Stromal cell of bone marrow (primary cell): ENCODE measurements around the gene PCDHB8.
"Not testable (repeated sequence)": the region's sequence is repeated elsewhere in the genome, so short reads cannot be mapped to it uniquely, and the experiment has no call there.

Experiments used
- DNase-seq: peaks from one replicate; pipeline ENCODE4 v3.0.0-alpha.2; 2012; ENCODE audit warnings: low read depth

Gene PCDHB8

DNA sequence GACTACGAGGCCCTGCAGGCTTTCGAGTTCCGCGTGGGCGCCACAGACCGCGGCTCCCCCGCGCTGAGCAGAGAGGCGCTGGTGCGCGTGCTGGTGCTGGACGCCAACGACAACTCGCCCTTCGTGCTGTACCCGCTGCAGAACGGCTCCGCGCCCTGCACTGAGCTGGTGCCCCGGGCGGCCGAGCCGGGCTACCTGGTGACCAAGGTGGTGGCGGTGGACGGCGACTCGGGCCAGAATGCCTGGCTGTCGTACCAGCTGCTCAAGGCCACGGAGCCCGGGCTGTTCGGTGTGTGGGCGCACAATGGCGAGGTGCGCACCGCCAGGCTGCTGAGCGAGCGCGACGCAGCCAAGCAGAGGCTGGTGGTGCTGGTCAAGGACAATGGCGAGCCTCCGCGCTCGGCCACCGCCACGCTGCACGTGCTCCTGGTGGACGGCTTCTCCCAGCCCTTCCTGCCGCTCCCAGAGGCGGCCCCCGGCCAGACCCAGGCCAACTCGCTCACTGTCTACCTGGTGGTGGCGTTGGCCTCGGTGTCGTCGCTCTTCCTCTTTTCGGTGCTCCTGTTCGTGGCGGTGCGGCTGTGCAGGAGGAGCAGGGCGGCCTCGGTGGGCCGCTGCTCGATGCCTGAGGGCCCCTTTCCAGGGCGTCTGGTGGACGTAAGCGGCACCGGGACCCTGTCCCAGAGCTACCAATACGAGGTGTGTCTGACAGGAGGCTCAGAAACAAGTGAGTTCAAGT lies 6.7 kb downstream of the PCDHB8 start:
- not testable (repeated sequence) for DNase-seq

DNA sequence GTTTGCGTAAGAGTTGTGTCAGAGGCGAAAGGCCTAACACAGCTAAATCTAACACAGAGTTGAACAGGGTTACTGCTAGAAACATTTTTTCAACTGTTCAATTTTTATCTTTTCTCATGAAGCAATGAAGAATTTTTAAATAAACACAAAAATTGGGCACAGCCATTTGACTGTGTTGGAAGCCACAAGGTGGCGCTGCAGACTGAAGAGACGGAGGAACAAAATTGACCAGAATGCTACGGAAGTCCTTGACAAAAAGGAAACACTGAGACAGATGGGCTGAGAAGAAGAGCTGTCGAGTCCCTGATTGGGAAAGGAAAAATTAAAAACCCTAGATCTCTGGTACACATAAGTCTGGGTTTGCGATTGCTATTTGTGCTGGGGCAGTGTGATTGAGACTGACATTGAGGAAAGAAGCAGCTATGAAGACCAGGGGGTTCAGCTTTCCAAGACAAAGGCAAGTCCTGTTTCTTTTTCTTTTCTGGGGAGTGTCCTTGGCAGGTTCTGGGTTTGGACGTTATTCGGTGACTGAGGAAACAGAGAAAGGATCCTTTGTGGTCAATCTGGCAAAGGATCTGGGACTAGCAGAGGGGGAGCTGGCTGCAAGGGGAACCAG lies 9.4 kb downstream of the PCDHB8 start, which contains the start of gene PCDHB9:
Gene PCDHB9 (plus strand): TSS at position 265 of the 616 bp plus-strand sequence. CDS start 158 bp downstream, at position 423.
- no peak for DNase-seq

DNA sequence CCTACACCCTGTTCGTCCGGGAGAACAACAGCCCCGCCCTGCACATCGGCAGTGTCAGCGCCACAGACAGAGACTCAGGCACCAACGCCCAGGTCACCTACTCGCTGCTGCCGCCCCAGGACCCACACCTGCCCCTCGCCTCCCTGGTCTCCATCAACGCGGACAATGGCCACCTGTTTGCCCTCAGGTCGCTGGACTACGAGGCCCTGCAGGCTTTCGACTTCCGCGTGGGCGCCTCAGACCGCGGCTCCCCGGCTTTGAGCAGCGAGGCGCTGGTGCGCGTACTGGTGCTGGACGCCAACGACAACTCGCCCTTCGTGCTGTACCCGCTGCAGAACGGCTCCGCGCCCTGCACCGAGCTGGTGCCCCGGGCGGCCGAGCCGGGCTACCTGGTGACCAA lies 11.1 kb downstream of the PCDHB8 start:
- not testable (repeated sequence) for DNase-seq

DNA sequence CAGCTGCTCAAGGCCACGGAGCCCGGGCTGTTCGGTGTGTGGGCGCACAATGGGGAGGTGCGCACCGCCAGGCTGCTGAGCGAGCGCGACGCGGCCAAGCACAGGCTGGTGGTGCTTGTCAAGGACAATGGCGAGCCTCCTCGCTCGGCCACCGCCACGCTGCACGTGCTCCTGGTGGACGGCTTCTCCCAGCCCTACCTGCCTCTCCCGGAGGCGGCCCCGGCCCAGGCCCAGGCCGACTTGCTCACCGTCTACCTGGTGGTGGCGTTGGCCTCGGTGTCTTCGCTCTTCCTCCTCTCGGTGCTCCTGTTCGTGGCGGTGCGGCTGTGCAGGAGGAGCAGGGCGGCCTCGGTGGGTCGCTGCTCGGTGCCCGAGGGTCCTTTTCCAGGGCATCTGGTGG lies 11.5 kb downstream of the PCDHB8 start:
- DNase-seq: not testable (repeated sequence)

DNA sequence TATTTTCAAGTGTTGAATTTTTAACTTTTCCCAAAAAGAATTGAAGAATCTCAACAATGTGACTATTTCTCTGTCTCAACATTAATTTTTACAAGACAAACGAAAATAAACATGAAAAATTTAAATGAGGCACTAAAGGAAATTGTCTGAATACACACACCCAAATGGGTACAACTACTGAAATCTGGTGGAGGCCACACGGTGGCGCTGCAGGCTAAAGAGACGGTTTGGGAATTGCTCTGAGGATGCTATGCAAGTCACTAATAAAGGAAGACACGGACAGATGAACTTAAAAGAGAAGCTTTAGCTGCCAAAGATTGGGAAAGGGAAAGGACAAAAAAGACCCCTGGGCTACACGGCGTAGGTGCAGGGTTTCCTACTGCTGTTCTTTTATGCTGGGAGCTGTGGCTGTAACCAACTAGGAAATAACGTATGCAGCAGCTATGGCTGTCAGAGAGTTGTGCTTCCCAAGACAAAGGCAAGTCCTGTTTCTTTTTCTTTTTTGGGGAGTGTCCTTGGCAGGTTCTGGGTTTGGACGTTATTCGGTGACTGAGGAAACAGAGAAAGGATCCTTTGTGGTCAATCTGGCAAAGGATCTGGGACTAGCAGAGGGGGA lies 14.6 kb downstream of the PCDHB8 start, which contains the start of gene PCDHB10:
Gene PCDHB10 (plus strand): TSS at position 244 of the 616 bp plus-strand sequence. CDS start 200 bp downstream, at position 444.
- no peak for DNase-seq

DNA sequence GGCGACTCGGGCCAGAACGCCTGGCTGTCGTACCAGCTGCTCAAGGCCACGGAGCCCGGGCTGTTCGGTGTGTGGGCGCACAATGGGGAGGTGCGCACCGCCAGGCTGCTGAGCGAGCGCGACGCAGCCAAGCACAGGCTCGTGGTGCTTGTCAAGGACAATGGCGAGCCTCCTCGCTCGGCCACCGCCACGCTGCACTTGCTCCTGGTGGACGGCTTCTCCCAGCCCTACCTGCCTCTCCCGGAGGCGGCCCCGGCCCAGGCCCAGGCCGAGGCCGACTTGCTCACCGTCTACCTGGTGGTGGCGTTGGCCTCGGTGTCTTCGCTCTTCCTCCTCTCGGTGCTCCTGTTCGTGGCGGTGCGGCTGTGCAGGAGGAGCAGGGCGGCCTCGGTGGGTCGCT lies 16.7 kb downstream of the PCDHB8 start:
- not testable (repeated sequence) for DNase-seq

DNA sequence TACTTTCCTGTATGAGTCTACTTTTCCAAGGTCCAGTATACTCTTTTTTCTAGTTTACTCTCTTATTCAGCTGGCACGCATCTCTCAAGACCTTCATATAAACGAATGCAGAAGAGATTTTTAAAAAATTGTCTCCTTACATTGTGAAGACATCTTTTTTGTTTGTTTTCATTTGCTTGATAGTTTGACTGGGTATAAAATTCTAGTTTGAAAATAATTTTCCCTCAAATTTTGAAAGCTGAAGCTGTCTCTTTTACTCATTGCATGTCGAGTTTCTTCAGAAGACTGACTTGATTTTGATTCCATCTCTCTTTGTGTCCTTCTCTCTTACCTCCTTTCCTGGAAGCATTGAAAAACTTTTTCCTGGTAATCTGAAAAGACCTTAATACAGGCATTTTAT lies 18.8 kb downstream of the PCDHB8 start:
- DNase-seq: no peak

DNA sequence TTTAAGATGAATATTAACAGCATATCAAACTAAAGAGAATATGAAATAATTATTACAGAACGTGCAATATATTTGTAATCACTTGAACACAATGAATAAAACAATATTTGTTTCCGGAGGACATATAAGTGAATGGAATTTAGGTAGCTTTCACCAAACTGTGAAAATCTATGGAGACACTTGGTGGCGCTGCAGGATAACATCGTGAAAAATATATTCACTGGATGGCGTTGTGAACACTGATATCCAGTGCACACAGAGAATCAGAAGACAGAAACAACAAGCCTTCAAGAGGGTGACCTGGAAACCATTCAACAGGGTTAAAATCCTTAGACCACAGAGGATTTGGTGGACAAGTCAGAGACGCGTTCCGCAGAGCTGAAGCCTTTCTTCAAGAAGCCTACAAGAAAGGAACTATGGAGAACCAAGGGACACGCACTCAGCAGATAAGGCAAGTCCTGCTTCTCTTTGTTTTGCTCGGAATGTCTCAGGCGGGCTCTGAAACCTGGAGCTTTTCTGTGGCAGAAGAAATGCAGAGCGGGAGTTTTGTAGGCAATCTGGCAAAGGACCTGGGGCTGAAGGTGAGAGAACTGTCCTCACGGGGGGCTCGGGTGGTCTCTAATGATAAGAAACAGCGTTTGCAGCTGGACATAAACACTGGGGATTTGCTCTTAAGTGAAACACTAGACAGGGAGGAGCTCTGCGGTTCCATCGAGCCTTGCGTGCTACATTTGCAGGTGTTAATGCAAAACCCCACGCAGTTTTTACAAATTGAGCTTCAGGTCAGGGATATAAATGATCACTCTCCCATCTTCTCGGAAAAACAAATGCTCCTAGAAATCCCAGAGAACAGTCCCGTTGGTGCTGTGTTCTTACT lies 22.0 kb downstream of the PCDHB8 start, which contains the start of gene PCDHB11:
Gene PCDHB11 (plus strand): TSS at position 269 of the 877 bp plus-strand sequence. CDS start 148 bp downstream, at position 417.
- DNase-seq: no peak

DNA sequence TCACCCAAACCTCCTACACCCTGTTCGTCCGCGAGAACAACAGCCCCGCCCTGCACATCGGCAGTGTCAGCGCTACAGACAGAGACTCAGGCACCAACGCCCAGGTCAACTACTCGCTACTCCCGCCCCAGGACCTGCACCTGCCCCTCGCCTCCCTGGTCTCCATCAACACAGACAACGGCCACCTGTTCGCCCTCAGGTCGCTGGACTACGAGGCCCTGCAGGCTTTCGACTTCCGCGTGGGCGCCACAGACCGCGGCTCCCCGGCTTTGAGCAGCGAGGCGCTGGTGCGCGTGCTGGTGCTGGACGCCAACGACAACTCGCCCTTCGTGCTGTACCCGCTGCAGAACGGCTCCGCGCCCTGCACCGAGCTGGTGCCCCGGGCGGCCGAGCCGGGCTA lies 23.5 kb downstream of the PCDHB8 start:
- not testable (repeated sequence) for DNase-seq

DNA sequence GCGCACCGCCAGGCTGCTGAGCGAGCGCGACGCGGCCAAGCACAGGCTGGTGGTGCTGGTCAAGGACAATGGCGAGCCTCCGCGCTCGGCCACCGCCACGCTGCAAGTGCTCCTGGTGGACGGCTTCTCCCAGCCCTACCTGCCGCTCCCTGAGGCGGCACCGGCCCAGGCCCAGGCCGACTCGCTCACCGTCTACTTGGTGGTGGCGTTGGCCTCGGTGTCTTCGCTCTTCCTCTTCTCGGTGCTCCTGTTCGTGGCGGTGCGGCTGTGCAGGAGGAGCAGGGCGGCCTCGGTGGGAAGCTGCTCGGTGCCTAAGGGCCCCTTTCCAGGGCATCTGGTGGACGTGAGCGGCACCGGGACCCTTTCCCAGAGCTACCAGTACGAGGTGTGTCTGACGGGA lies 24.1 kb downstream of the PCDHB8 start:
- not testable (repeated sequence) for DNase-seq

DNA sequence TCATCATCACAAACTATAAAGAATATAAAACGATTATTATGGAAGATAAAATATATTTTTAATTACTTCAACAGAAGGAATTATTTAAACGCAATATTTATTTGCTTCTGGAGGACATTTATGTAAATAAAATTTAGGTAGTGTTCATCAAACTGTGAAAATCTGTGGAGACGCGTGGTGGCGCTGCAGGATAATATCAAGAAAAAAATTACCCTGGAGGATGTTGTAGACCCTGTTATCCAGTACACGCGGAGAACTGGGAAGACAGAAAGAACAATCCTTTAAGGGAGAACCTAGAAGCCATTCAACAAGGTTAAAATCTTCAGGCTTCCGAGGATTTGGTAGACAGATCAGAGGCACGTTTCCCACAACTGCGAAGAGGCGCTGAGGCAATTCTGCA lies 30.9 kb downstream of the PCDHB8 start, which contains the start of gene PCDHB12:
Gene PCDHB12 (plus strand): TSS at position 242 of the 400 bp plus-strand sequence. CDS start 189 bp downstream, outside the sequence.
- DNase-seq: no peak

DNA sequence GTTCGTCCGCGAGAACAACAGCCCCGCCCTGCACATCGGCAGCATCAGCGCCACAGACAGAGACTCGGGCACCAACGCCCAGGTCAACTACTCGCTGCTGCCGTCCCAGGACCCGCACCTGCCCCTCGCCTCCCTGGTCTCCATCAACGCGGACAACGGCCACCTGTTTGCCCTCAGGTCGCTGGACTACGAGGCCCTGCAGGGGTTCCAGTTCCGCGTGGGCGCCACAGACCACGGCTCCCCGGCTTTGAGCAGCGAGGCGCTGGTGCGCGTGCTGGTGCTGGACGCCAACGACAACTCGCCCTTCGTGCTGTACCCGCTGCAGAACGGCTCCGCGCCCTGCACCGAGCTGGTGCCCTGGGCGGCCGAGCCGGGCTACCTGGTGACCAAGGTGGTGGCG lies 32.7 kb downstream of the PCDHB8 start:
- DNase-seq: not testable (repeated sequence)

DNA sequence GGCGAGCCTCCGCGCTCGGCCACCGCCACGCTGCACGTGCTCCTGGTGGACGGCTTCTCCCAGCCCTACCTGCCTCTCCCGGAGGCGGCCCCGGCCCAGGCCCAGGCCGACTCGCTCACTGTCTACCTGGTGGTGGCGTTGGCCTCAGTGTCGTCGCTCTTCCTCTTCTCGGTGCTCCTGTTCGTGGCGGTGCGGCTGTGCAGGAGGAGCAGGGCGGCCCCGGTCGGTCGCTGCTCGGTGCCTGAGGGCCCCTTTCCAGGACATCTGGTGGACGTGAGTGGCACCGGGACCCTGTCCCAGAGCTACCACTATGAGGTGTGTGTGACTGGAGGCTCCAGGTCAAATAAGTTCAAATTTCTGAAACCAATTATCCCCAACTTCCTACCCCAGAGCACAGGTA lies 33.3 kb downstream of the PCDHB8 start:
- DNase-seq: not testable (repeated sequence)

DNA sequence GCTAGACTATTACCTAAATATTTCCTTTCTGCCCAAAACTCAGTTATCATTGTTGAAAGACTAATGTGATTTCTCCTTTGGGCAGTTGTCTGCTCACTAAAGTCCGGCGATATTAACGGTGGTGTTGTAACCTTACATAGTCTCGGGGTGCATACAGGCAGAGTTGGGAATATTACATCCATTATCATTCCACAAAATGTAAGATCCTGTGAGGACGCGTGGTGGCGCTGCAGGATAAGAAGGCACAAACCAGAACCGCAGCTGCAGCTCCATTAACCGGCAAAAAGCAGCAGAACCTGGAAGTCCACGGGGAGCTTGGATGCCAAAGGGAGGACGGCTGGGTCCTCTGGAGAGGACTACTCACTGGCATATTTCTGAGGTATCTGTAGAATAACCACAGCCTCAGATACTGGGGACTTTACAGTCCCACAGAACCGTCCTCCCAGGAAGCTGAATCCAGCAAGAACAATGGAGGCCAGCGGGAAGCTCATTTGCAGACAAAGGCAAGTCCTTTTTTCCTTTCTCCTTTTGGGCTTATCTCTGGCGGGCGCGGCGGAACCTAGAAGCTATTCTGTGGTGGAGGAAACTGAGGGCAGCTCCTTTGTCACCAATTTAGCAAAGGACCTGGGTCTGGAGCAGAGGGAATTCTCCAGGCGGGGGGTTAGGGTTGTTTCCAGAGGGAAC lies 36.2 kb downstream of the PCDHB8 start, which contains the start of gene PCDHB13:
Gene PCDHB13 (plus strand): TSS at position 264 of the 684 bp plus-strand sequence. CDS start 205 bp downstream, at position 469.
- not testable (repeated sequence) for DNase-seq

DNA sequence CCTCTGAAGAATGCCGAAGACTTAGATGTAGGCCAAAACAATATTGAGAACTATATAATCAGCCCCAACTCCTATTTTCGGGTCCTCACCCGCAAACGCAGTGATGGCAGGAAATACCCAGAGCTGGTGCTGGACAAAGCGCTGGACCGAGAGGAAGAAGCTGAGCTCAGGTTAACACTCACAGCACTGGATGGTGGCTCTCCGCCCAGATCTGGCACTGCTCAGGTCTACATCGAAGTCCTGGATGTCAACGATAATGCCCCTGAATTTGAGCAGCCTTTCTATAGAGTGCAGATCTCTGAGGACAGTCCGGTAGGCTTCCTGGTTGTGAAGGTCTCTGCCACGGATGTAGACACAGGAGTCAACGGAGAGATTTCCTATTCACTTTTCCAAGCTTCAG lies 37.0 kb downstream of the PCDHB8 start:
- not testable (repeated sequence) for DNase-seq

DNA sequence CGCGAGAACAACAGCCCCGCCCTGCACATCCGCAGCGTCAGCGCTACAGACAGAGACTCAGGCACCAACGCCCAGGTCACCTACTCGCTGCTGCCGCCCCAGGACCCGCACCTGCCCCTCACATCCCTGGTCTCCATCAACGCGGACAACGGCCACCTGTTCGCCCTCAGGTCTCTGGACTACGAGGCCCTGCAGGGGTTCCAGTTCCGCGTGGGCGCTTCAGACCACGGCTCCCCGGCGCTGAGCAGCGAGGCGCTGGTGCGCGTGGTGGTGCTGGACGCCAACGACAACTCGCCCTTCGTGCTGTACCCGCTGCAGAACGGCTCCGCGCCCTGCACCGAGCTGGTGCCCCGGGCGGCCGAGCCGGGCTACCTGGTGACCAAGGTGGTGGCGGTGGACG lies 37.9 kb downstream of the PCDHB8 start:
- DNase-seq: not testable (repeated sequence)

DNA sequence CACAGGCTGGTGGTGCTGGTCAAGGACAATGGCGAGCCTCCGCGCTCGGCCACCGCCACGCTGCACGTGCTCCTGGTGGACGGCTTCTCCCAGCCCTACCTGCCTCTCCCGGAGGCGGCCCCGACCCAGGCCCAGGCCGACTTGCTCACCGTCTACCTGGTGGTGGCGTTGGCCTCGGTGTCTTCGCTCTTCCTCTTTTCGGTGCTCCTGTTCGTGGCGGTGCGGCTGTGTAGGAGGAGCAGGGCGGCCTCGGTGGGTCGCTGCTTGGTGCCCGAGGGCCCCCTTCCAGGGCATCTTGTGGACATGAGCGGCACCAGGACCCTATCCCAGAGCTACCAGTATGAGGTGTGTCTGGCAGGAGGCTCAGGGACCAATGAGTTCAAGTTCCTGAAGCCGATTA lies 38.4 kb downstream of the PCDHB8 start:
- not testable (repeated sequence) for DNase-seq

DNA sequence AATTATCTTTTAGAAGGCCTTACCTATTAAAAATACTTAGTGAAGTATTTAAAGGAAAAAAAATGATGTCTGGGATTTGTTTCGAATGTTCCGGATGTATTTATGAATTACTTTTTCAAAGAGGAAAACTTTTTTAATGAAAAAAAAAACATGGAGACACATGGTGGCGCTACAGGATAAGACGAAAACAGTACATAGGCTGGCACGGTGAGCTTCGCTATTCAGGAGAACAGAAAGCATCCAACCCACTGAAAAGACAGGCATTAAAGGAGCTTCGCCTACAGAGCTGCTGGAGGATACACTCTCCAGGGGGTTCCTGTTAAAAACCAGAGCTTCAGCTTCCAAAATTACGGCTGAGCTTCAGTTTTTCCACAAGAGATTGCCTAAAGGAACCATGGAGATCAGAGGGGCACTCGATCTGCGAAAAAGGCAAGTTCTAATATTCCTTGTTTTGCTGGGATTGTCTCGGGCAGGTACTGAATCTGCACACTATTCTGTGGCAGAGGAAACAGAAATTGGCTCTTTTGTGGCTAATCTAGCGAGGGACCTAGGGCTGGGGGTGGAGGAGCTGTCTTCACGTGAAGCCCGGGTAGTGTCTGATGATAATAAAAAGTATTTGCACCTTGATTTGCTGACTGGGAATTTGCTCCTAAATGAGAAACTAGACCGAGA lies 45.7 kb downstream of the PCDHB8 start, which contains the start of gene PCDHB14:
Gene PCDHB14 (plus strand): TSS at position 232 of the 672 bp plus-strand sequence. CDS start 163 bp downstream, at position 395.
- DNase-seq: peak; percentile 17

DNA sequence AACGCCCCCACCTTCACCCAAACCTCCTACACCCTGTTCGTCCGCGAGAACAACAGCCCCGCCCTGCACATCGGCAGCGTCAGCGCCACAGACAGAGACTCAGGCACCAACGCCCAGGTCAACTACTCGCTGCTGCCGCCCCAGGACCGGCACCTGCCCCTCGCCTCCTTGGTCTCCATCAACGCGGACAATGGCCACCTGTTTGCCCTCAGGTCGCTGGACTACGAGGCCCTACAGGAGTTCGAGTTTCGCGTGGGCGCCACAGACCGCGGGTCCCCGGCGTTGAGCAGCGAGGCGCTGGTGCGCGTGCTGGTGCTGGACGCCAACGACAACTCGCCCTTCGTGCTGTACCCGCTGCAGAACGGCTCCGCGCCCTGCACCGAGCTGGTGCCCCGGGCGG lies 47.3 kb downstream of the PCDHB8 start:
- not testable (repeated sequence) for DNase-seq

DNA sequence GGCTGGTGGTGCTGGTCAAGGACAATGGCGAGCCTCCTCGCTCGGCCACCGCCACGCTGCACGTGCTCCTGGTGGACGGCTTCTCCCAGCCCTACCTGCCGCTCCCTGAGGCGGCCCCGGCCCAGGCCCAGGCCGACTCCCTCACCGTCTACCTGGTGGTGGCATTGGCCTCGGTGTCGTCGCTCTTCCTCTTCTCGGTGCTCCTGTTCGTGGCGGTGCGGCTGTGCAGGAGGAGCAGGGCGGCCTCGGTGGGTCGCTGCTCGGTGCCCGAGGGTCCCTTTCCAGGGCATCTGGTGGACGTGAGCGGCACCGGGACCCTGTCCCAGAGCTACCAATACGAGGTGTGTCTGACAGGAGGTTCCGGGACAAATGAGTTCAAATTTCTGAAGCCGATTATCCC lies 47.8 kb downstream of the PCDHB8 start:
- DNase-seq: not testable (repeated sequence)
